ENCODE results near the gene CFDP1.
"Not testable (repeated sequence)": the region's sequence is repeated elsewhere in the genome, so short reads cannot be mapped to it uniquely, and the experiment has no call there.

CFDP1 gene

GRCh38 chr16:75458029-75458428 is 24.7 kb upstream of the CFDP1 start:
- no peaks in the 10 kb centered on the region for H3K27me3 ChIP-seq (ENCODE audit: insufficient read depth, poor library complexity, severe bottlenecking)
- H3K27ac ChIP-seq (replicated peaks): no peak overlapping the region
- H3K4me3 ChIP-seq (replicated peaks; ENCODE audit: insufficient read depth, low read length): no peak overlapping the region
- no peak for DNase-seq (ENCODE audit: low read depth in 1 of 2, low spot score in 1 of 2)
- TF ChIP-seq POLR2AphosphoS5 (IDR thresholded peaks at IDR 0.05; ENCODE audit: low read depth): no peak
- no peak for TF ChIP-seq GABPA (IDR thresholded peaks at IDR 0.05; ENCODE audit: low read depth)
- no peak for TF ChIP-seq CTCF (IDR thresholded peaks at IDR 0.05; ENCODE audit: insufficient read depth, low read length)
- no peak for TF ChIP-seq REST (IDR thresholded peaks at IDR 0.05; ENCODE audit: insufficient replicate concordance, low read depth)
- TF ChIP-seq SPI1 (IDR thresholded peaks at IDR 0.05; ENCODE audit: borderline replicate concordance, low read depth): no peak

- no peak for TF ChIP-seq CTCF (IDR thresholded peaks at IDR 0.05; ENCODE audit: insufficient read depth, low read length)
- TF ChIP-seq GABPA (IDR thresholded peaks at IDR 0.05; ENCODE audit: low read depth): no peak
- TF ChIP-seq POLR2AphosphoS5 (IDR thresholded peaks at IDR 0.05; ENCODE audit: low read depth): no peak
- TF ChIP-seq SPI1 (IDR thresholded peaks at IDR 0.05; ENCODE audit: borderline replicate concordance, low read depth): no peak
- TF ChIP-seq REST (IDR thresholded peaks at IDR 0.05; ENCODE audit: insufficient replicate concordance, low read depth): no peak
- Histone ChIP-seq H3K27me3 (ENCODE audit: insufficient read depth, poor library complexity, severe bottlenecking) (no peaks in the 10 kb centered on the region), H3K27ac (replicated peaks) (no peak overlapping the region), H3K4me3 (replicated peaks; ENCODE audit: insufficient read depth, low read length) (no peak overlapping the region)
- DNase-seq (ENCODE audit: low read depth in 1 of 2, low spot score in 1 of 2): no peak
These were observed 24.2 kb upstream of the CFDP1 start for GRCh38 chr16:75457485-75458021.

- Histone ChIP-seq H3K4me3 (replicated peaks; ENCODE audit: insufficient read depth, low read length) (no peak overlapping the region), H3K27ac (replicated peaks) (no peak overlapping the region), H3K27me3 (ENCODE audit: insufficient read depth, poor library complexity, severe bottlenecking) (no peaks in the 10 kb centered on the region)
- TF ChIP-seq CTCF (IDR thresholded peaks at IDR 0.05; ENCODE audit: insufficient read depth, low read length) (no peak), SPI1 (IDR thresholded peaks at IDR 0.05; ENCODE audit: borderline replicate concordance, low read depth) (no peak), POLR2AphosphoS5 (IDR thresholded peaks at IDR 0.05; ENCODE audit: low read depth) (no peak), REST (IDR thresholded peaks at IDR 0.05; ENCODE audit: insufficient replicate concordance, low read depth) (no peak), GABPA (IDR thresholded peaks at IDR 0.05; ENCODE audit: low read depth) (no peak)
- DNase-seq (ENCODE audit: low read depth in 1 of 2, low spot score in 1 of 2): no peak
These were observed 23.7 kb upstream of the CFDP1 start for GRCh38 chr16:75456971-75457370.

- not testable (repeated sequence) for DNase-seq (ENCODE audit: low read depth in 1 of 2, low spot score in 1 of 2); H3K4me3 ChIP-seq (replicated peaks; ENCODE audit: insufficient read depth, low read length); H3K27me3 ChIP-seq (ENCODE audit: insufficient read depth, poor library complexity, severe bottlenecking); H3K27ac ChIP-seq (replicated peaks)
These were observed 23.2 kb upstream of the CFDP1 start for GRCh38 chr16:75456486-75456885.
